Measurements from ENCODE around the gene HBP1.

DNA sequence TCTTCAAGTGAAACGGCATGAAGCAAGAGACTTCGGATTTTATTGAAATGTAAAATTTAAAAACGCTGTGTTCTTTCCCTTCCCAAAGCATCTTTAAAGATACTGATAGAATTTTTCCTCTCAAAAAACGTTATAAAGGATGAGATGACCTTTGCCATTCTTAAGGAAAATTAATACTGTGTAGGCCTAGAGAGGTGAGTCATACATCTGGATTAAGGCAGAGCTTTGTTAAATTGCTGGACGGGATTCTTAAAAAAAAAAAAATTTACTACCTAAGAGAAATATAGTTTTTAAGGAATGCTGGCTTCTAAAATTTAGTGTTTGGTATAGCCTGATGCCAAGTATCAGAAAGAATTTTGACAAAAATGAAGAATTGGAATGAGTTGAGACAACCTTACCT, 6.3 kb upstream of the HBP1 start:
- no peak for TF ChIP-seq YY1 (IDR thresholded peaks at IDR 0.05; ENCODE audit: insufficient read depth, insufficient read length)
- no peak for TF ChIP-seq ZNF274 (IDR thresholded peaks at IDR 0.05; ENCODE audit: low read depth, low read length)

All from NT2/D1 (cell line).